ENCODE data around the gene ANXA11. TPM values are rescaled to one million over a fixed set of nuclear protein-coding genes. Genes with fewer than 3 reads are reported as not detected.

ANXA11 gene
- total RNA-seq, 1 experiment from 2014 or later: 327 TPM

GRCh38 chr10:80195046-80195574 lies 10.2 kb downstream of the ANXA11 start:
- CTCF ChIA-PET: no interaction called here
- no TSS peak for BruUV-seq (replicated peaks)

GRCh38 chr10:80194373-80195045 lies 10.8 kb downstream of the ANXA11 start:
- H3K27ac Mint-ChIP-seq (ENCODE audit: unreplicated experiment): no peak overlapping the region
- Histone ChIP-seq H3K36me3 (ENCODE audit: control insufficient read depth, insufficient read depth, low read length) (peaks cover 6% of the 10 kb centered on the region; the same call in 1 of the 2 replicates), H3K9me3 (peaks cover 9% of the 10 kb centered on the region), H3K27me3 (replicated peaks; ENCODE audit: control insufficient read depth, insufficient read depth, low read length) (no peaks in the 10 kb centered on the region), H3K4me3 (ENCODE audit: low read depth, low read length) (no peak overlapping the region), H3K4me1 (peaks cover 50% of the 10 kb centered on the region)
- H3K4me3 Mint-ChIP-seq (ENCODE audit: unreplicated experiment): no peak overlapping the region
- no TSS peak for BruUV-seq (replicated peaks)
- ChIA-PET POLR2A (interaction anchor here (0.6 to 0.7 kb wide), 2 partner anchors 11 to 12 kb away, joined by 3 to 6 read pairs; no protein-coding TSS in a partner anchor), CTCF (no interaction called here)
- peaks cover 12% of the 10 kb centered on the region for H3K9me3 Mint-ChIP-seq (ENCODE audit: unreplicated experiment)
- TF ChIP-seq CTCF (IDR thresholded peaks at IDR 0.05; ENCODE audit: insufficient read depth in 1 of 2, low read depth in 1 of 2, low read length in 1 of 2, severe bottlenecking in 1 of 2, unreplicated experiment in 1 of 2): no peak
- DNase-seq: no peak
- H3K4me1 Mint-ChIP-seq (ENCODE audit: low read depth, unreplicated experiment): peaks cover 38% of the 10 kb centered on the region
- intact Hi-C loops (cut with micrococcal nuclease; ENCODE audit: unreplicated experiment): no loop called here
- no peaks in the 10 kb centered on the region for H3K27me3 Mint-ChIP-seq (ENCODE audit: insufficient read depth, unreplicated experiment)
- H3K36me3 Mint-ChIP-seq (ENCODE audit: insufficient read depth, unreplicated experiment): peaks cover 60% of the 10 kb centered on the region

More at GRCh38 chr10:80195046-80195574, 10.2 kb downstream of the ANXA11 start:
- Histone ChIP-seq H3K36me3 (ENCODE audit: control insufficient read depth, insufficient read depth, low read length) (peaks cover 6% of the 10 kb centered on the region; the same call in 1 of the 2 replicates), H3K9me3 (peaks cover 9% of the 10 kb centered on the region), H3K4me3 (ENCODE audit: low read depth, low read length) (no peak overlapping the region), H3K4me1 (peaks cover 53% of the 10 kb centered on the region), H3K27me3 (replicated peaks; ENCODE audit: control insufficient read depth, insufficient read depth, low read length) (no peaks in the 10 kb centered on the region)
- H3K4me3 Mint-ChIP-seq (ENCODE audit: unreplicated experiment): no peak overlapping the region
- intact Hi-C loops (cut with micrococcal nuclease; ENCODE audit: unreplicated experiment): no loop called here
- DNase-seq: no peak
- no peaks in the 10 kb centered on the region for H3K27me3 Mint-ChIP-seq (ENCODE audit: insufficient read depth, unreplicated experiment)
- peaks cover 60% of the 10 kb centered on the region for H3K36me3 Mint-ChIP-seq (ENCODE audit: insufficient read depth, unreplicated experiment)
- no peak for TF ChIP-seq CTCF (IDR thresholded peaks at IDR 0.05; ENCODE audit: insufficient read depth in 1 of 2, low read depth in 1 of 2, low read length in 1 of 2, severe bottlenecking in 1 of 2, unreplicated experiment in 1 of 2)
- H3K27ac Mint-ChIP-seq (ENCODE audit: unreplicated experiment): peak overlapping the region; percentile 86
- POLR2A ChIA-PET: interaction anchor here (0.7 kb wide), 1 partner anchor 11 kb away, joined by 3 read pairs; no protein-coding TSS in a partner anchor
- H3K9me3 Mint-ChIP-seq (ENCODE audit: unreplicated experiment): peaks cover 12% of the 10 kb centered on the region
- H3K4me1 Mint-ChIP-seq (ENCODE audit: low read depth, unreplicated experiment): peaks cover 38% of the 10 kb centered on the region

GRCh38 chr10:80192553-80192952 lies 12.8 kb downstream of the ANXA11 start:
- no peak for DNase-seq
- Mint-ChIP-seq H3K27me3 (ENCODE audit: insufficient read depth, unreplicated experiment) (no peaks in the 10 kb centered on the region), H3K27ac (ENCODE audit: unreplicated experiment) (no peak overlapping the region), H3K9me3 (ENCODE audit: unreplicated experiment) (peaks cover 12% of the 10 kb centered on the region), H3K4me1 (ENCODE audit: low read depth, unreplicated experiment) (peaks cover 31% of the 10 kb centered on the region), H3K4me3 (ENCODE audit: unreplicated experiment) (no peak overlapping the region), H3K36me3 (ENCODE audit: insufficient read depth, unreplicated experiment) (peaks cover 63% of the 10 kb centered on the region)
- H3K4me3 ChIP-seq (ENCODE audit: low read depth, low read length): no peak overlapping the region
- peaks cover 36% of the 10 kb centered on the region for H3K4me1 ChIP-seq
- H3K36me3 ChIP-seq (ENCODE audit: control insufficient read depth, insufficient read depth, low read length): peaks cover 6% of the 10 kb centered on the region; the same call in 1 of the 2 replicates
- peaks cover 9% of the 10 kb centered on the region for H3K9me3 ChIP-seq
- ChIA-PET CTCF (no interaction called here), POLR2A (no interaction called here)
- H3K27me3 ChIP-seq (replicated peaks; ENCODE audit: control insufficient read depth, insufficient read depth, low read length): no peaks in the 10 kb centered on the region
- TF ChIP-seq CTCF (IDR thresholded peaks at IDR 0.05; ENCODE audit: insufficient read depth in 1 of 2, low read depth in 1 of 2, low read length in 1 of 2, severe bottlenecking in 1 of 2, unreplicated experiment in 1 of 2): no peak
- intact Hi-C loops (cut with micrococcal nuclease; ENCODE audit: unreplicated experiment): no loop called here
- no TSS peak for BruUV-seq (replicated peaks)
